NCI-H526 (cell line): Measurements from ENCODE around the gene ARID2.
A peak's percentile ranks its signal among the peaks of the same experiment; 100 is the strongest.

Experiments used
- DNase-seq, 2 experiments: peaks; one replicate each; lab custom pipeline; 2025; lab: John Stamatoyannopoulos, UW

ARID2 gene

DNA sequence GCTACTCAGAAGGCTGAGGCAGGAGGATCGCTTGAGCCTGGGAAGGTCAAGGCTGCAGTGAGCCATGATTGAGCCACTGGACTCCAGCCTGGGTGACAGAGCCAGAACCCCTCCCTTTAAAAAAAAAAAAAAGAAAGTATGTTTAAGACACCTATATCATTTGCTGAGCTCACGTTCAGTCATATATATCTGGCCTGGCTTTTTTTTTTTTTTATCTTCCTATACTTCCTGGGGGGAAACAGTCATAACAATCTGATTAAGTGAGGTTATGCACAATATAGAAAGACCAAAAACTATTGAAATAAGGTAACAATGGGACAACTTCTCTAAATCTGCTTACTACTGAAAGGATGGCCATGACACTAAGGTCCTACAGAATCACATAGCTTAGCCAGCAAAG is 9.4 kb upstream of the ARID2 start:
- DNase-seq: no peak

DNA sequence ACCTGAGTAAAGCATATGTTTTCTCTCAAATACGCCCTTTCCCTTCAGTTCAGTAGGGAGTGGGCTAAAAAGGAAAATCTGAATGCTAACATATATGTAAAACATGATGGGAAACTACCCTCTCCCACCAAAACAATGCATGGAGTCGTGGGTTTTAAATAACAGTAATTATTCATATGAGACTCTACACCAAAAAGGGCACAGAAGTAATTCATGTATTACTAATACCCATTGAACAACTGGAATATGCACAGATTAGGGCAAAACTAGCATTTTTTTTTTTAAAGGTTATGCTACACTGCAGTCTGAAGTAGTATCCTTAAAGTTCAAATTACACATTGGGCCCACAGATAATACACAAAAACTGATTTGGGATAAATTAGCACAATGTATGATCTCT is 8.1 kb upstream of the ARID2 start:
- DNase-seq: no peak

DNA sequence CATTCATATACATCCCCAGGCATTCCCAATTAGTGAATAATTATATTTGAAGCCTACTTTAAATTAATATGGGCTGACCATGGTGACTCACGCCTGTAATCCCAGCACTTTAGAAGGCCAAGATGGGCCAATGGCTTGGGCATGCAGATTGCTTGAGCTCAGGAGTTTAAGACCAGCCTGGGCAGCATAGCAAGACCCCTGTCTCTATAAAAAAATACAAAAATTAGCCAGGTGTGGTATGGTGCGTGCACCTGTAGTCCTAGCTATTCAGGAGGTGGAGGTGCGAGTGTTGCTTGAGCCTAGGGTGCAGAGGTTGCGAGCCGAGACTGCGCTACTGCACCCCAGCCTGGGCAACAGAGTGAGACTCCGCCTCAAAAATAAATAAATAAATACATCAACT is 7.6 kb upstream of the ARID2 start:
- no peak for DNase-seq

DNA sequence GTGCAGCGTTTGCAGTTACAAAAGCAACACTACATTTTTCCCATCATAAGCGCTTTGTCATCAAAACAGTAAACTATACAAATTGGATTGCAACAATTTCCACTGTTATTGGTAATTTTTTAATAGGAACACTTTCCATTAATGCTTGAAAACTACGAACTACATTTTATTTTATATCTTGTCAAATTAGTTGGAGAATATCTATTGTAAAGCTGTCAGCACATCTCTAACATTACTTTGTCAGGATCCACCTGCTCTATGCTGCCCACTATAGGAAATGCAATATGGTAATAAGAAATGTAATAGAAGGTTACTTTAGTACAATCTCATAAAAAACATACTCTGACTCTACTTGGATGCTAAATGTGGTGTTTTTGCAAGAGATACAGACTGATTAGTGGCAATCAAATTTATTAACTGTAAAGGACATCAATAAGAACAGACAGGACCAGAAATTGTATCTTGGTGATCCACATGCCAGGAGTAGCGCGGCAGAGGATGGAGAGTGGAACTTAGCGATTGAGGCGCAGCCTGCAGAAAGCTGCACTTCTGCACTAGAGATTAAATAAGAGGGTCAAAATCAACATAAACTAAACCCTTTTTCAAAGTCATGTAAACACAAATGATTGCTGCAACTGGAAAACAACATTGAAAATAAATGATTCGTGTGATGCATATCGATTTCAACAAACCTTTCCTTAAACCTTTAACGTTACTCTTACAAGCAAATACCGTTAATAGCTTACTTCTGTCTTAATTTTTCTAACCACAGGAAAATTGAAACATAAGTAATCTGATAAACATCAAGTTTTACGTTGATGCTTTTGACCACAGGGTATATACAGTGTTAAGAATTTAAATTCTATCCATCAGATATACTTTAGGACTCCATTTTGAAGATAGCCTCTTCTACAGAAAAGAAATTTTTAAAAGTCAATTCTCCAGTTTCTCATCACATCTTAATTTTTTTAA is 3.6 kb upstream of the ARID2 start:
- DNase-seq: peak; percentile 55 to 67

DNA sequence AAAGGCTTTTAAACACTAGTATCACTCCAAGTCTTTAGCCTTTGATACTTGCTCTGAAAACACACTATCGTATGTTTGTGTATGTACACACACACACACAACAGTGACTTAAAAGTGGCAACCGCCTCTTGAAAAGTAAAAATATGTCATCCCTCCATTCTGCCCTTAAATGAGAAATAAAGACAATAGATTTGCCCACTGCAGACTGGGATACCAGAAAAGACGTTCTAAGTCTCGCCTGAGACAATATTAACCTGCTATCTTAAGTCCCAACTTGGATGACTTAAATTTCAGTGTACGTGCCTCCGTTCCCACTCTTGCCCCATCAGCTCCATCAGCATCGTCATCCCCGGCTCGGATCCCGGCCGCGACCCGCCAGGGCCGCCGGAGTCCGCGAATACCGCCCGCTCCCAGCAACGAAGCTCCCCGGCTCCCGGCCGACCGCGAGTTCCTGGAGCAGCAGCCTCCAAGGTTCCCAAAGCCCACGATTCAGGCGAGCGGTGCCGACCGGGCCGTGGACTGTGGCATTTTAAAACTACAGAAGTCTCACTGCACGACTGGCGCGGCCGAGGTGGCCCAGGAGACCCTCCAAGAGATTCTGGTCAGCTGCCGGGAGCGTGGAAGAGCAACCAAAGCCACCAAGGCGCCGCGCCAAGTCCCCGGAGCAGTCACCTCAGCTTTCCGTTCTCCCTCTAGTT is 2.8 kb upstream of the ARID2 start:
- DNase-seq: peak; percentile 69 to 81

DNA sequence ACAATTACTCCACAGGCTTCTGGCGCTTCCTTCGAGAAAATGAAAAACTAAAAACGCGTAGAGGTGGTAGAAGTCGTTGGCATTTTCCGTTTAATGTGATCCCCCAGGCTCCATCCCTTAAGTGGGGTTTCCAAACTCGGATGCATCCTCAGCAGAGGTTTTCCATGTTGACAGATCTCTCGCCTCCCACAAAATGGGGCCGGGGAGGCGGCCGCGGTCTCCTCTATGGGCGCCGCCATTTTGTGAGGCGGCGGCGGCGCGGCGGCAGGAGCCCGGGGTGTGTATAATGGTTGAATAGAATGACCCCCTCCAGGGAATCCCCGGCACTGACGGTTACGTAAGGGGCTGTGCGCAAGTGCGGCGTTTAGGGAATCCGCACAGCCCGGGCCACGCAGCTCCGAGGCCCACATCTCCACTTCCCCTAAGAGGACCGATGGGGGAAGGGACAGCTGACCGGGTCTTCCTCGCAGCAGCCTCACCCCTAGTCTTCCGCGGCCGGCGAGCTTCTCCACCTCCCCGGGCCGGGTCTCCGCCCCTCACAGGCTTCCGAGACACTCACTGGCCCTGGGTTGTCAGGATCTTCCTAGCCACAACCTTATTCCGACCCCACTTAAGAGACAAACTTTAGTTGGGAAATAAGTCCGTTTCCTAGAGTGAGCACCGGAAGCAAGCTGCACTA is 2.1 kb upstream of the ARID2 start:
- peak; percentile 97 to 98 for DNase-seq

DNA sequence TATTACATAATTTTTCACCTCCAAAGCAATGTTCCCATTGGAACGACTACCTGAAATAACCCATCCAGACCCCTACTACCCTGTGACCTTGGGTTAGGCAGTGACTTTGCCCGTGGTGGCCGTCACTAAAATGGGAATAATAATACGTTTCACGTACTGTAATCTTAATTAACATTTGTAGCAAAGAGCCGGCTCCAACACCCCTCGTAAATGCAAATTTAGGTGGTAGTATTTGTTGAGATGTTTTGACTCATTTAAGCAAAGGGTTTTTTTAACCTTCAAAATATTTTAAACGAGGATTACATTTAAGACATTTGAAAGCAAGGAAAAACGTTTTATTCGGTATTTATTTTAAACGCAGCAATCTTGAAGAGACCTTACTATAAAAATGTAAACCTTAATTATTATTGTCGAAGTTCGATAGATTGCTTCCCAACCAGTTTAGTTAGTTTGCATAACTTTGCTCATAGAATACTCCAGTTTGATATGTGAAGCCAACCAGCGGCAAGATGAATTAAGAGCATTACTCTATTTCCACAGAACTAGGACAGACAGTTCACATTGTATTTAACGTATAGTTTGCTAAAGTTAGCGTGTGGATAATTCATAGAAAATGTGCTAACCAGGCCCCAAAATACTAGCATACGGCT is 1.4 kb upstream of the ARID2 start:
- DNase-seq: peak; percentile 65 to 69

DNA sequence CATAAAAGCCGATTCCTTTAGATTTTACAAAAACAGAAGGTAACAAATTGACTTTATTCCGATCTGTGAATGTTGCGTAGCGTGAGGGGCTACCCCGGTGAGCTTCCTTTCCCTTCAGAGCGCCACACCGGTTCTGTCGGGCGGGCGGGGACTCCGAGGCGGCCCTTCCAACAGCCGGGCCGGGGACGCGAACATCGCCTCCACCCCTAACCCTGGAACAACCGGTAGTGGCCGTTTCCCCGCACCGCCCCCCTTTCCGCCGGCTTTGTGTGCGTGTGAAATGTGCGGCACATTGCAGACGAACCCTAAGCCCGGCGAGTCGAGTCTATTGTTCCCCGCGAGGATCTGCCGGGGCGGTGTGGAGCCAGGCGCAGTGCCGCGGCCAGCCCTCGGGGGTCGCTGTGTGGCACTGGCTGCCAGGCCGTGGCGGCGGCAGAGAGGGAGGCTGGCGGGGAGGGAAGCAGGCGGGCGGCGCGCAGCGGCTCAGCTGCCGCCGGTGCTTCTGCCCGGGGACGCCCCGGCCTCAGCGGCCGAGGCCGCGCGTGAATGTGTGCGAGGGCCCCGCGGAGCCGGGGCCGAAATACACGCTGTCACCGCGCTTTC is 775 bp upstream of the ARID2 start:
- DNase-seq: peak; percentile 92 to 97

DNA sequence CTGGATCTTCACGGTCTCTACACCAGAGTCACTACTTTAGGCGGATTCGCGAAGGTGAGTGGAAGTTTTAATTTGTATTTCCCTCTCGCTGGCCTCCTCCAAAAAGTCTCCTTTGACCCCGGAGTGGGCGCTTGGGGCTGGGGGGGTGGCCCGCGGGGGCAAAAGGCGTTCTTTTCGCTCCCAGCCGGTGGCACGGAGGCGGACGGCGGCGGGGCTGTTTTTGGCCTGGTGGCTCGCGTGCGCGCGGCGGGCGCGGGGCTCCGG is 510 bp downstream of the ARID2 start:
- peak in 1 of 2 experiments; percentile 70 for DNase-seq

DNA sequence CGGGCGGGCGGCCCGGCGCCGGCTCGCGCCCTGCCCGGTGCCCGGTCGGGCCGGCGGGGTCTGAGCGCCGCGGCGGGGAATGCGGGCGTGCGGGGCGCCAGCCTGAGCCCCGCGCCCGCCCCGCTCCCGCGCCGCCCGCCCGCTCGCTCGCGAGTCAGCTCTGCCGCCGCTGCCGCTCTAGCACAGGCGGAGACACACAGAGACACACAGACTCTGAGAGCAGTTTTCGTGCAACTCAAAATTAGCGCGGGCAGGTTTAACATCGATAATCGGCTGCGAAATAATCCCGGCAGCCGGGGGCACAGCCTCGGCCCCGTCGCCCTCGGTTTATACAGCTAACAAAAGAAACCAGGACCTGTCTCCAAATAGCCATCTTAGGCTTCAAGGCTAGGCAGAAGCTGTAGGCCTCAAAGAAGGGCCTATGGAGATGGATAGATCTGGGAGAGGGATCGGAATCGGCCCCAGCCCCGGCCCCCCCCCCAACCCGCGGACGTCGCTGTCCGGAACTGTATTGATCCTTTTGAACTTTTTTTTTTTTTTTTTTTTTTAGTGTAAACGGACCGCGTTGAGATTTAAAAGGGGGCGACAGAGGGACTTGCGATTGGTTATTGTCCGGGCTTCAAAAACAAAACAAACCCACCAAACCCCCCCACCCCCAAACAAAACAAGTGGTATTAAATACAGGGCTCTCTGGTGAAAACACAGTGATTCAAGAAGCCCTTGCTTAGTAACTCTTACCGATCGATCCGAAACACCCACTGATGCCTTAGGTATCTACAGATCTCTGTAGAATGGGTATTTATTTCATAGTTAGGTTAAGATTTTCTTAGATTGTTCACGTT is 1.1 kb downstream of the ARID2 start:
- peak; percentile 55 to 71 for DNase-seq

DNA sequence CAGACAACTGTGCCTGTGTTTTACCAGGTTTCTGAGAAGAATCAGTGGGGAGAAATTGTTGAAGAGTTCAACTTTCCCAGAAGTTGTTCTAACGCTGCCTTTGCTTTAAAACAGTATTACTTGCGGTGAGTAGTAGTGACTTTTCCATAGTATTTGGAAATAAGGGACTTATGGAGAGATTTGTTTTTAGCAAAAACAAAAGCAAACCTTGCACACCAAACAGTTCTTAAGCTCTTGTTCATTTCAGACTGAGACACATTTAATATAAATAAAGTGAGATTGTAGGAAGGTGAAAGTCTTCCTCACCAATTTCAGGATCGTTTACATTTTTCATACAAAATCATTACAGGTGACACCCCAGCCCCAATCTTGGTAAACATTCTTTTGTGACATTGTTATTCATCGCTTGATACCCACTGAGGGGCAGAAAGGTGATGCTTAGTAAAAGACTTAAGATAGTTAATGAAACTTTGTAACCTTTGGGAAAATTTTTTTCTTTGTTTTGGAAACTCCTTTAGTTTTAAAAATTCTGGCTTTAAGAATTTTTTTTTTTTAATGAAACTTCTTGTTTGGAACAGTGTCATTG is 1.8 kb downstream of the ARID2 start:
- no peak for DNase-seq

DNA sequence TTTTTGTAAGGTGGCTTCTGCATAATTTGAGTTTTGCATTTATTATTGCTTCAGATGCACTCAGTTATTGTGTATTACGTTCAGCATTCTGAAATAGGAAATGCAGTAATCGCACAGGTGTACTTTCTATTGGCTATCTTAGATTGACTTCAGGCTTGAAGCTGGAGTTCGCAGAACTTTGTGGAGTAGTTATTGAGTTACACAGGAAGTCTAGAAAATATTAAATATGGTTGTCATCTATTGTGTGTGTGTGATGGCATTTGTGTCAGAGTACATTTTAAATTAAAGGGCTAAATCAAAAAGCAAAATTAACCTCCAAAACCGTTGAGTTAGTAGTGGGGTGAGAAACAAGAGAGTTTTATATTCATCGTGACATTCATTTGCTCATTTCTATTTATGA is 2.7 kb downstream of the ARID2 start:
- DNase-seq: peak in 1 of 2 experiments; percentile 8

DNA sequence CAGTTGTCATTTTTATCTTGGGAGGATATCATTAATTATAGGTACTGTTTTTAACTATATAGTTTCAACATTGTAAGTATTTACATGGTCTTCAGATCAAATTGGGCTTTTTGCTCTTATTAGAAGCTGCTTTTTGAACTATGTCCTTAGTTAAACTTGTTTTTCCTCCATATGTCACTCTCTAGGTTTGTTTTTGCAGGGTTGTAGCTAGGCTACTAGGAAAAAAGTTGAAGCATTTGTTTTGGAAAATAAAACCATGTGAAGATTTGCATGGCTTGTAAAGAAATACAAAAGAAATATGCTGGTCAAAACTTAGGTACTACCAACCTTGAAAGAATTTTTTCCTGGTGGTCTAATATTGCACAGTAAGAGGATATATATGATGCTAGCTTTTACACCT is 3.4 kb downstream of the ARID2 start:
- DNase-seq: peak in 1 of 2 experiments; percentile 23

DNA sequence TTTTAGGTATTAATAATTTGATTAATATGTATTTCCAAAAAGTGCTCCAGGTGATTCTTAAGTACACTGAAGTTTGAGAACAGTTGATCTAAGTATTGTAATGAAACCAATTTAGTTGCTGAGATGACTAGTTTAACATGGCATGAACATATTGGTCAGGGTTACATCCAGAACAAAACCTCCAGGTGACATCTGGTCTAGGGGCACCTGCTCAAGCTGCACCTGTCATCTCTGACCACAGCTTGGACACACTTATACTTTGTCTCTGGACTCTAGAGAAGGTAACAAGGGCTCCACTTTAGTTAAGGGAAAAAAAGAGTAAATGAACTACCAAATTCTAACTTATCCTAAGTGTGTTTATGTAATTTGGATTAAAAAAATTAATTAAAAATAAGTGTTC is 8.1 kb downstream of the ARID2 start:
- no peak for DNase-seq

DNA sequence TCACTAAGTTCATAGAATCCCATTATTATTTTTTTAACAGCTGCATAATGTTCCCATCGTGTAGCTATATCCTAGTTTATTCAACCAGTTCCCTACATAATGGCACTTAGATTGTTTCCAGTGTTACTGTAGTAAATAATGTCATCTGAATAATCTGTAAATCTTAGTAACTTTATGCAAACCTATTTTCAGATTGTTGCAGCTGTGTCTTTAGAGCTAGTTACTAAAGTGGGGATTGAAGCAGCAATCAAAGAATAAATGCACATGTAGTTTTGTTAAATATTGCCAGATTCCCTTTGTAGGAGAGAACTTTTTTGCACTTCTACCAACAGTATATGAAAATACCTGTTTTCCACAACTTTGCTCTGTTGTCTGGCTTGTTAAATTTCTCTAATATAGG is 13.1 kb downstream of the ARID2 start:
- DNase-seq: no peak

DNA sequence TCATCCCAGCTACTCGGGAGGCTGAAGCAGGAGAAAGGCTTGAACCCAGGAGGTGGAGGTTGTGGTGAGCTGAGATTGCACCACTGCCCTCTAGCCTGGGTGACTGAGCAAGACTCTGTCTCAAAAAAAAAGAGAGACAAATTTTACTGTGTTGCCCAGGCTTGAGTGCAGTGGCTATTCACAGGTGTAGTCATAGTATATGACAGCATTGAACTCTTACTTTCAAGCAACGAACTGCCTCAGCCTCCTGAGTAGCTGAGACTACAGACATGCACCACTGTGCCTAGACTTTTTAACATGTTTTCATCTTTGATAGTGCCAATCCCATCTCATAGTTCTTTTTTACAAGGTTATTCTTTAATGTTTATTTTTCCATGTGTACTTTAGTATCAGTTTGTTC is 13.7 kb downstream of the ARID2 start:
- DNase-seq: no peak

DNA sequence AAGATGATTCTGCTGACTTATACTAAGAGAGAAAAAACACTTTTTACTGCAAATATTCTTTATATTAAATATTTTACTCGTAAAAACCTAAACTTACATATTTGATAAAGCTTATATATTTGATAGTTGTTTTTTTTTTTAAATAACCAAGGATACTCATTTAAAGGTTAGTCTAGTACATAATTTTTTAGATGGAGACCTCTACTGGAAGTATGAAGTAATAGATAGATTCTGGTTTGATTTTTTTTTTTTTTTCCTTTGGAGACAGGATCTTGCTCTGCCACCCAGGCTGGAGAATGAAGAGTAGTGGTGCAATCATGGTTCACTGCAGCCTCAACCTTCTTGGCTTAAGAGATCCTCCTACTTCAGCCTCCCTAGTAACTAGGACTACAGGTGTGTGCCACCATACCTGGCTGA is 16.4 kb downstream of the ARID2 start:
- peak in 1 of 2 experiments; percentile 34 for DNase-seq

DNA sequence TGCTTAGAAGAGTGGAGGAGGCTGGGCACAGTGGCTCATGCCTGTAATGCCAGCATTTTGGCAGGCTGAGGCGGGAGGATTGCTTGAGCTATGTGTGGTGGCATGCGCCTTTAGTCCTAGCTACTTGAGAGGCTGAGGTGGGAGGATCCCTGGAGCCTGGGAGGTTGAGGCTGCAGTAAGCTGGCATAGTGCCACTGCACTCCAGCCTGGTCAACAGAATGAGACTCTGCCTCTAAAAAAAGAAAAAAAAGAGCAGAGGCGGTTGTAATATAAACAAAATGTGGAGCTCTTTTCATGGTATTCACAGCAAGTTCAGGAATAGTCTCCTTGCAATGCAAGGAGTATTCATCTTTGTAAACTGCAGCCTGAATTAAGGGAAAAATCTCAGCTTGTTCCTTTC is 27.2 kb downstream of the ARID2 start:
- no peak for DNase-seq

DNA sequence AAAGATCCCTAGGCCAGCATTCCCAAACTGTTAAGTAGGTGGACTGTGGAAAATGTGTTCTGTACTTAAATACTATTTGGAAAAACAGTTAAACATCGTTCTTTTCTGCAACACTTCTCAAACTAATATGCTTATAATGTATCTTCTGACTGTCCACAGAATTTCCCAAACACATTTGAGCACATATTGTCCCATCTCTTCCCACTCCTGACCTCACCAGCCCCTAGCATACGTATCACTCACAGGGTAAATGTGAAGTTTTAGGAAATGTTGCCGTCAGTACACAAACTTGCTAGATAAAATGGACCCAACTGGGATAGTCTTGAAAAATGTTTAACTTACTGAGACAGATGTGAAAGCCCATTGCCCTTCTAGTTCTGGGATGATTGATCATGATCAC is 27.7 kb downstream of the ARID2 start:
- DNase-seq: no peak

DNA sequence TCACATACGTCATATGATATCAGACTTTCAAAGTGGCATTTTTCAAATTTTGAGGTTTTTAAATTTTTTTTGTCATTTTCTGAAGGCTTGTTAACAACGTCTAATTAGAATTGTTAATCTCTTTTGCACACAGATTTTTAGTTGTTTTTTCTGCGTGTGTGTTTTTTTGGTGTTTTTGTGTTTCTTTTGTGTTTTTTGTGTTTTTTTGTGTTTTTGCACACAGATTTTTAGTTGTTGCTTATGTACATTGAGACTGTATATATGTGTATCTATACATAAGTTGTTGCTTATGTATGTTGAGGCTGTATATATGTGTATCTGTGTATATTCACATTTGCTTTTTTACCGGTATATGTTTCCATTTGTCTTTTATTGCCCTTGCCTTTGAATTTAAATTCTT is 30.8 kb downstream of the ARID2 start:
- no peak for DNase-seq
